Common myeloid progenitor, CD34-positive (primary cell): ENCODE data around the gene VAC14.
A peak's percentile ranks its signal among the peaks of the same experiment; 100 is the strongest.

Experiments used
- CTCF ChIA-PET: fragments of 350-600 bp; sonication (Branson Sonifier 250); formaldehyde crosslinking; loops from one replicate; lab custom pipeline; 2021; ENCODE audit warnings: antibody characterized with exemption; lab: Charles Lee
- POLR2A ChIA-PET: fragments of 350-600 bp; sonication (Branson Sonifier 250); formaldehyde crosslinking; loops from one replicate; lab custom pipeline; 2021; ENCODE audit warnings: antibody characterized with exemption; lab: Charles Lee
- DNase-seq, 3 donors: peaks; one replicate each; pipeline versions ENCODE4 v3.0.0 to v3.0.0-alpha.2; 2013
- H3K27ac ChIP-seq, 2 experiments: 1 replicate in 1 of 2; 2 replicates in 1 of 2; pipeline ENCODE4 v1.7.0; 2013; ENCODE audit warnings: inconsistent platforms in 2 of 2, low read length in 2 of 2, mild to moderate bottlenecking in 2 of 2, low read depth in 1 of 2, moderate library complexity in 1 of 2; ENCODE audit not compliant: severe bottlenecking in 2 of 2, insufficient read depth in 1 of 2, poor library complexity in 1 of 2
- H3K27me3 ChIP-seq, 5 experiments: replicated peaks in 2 of 5; 1 replicate in 3 of 5; 2 replicates in 2 of 5; pipeline versions ENCODE4 v1.6.1 to v1.7.0; 2013; ENCODE audit warnings: low read length in 4 of 5, mild to moderate bottlenecking in 2 of 5, moderate library complexity in 2 of 5, inconsistent platforms in 1 of 5; ENCODE audit not compliant: insufficient read depth in 5 of 5, control insufficient read depth in 4 of 5
- H3K36me3 ChIP-seq, 4 experiments: 1 replicate in 2 of 4; 2 replicates in 2 of 4; pipeline versions ENCODE4 v1.6.1 to v1.7.0; 2013; ENCODE audit warnings: low read length in 3 of 4, control low read depth in 1 of 4, mild to moderate bottlenecking in 1 of 4; ENCODE audit not compliant: control insufficient read depth in 4 of 4, insufficient read depth in 4 of 4
- H3K4me1 ChIP-seq, 4 experiments: 1 replicate in 3 of 4; 2 replicates in 1 of 4; pipeline versions ENCODE4 v1.6.1 to v1.7.1; 2013; ENCODE audit warnings: low read length in 3 of 4, mild to moderate bottlenecking in 3 of 4, control low read depth in 1 of 4, inconsistent platforms in 1 of 4, moderate library complexity in 1 of 4; ENCODE audit not compliant: control insufficient read depth in 4 of 4, insufficient read depth in 4 of 4; ENCODE audit errors: control extremely low read depth in 1 of 4
- H3K4me3 ChIP-seq, 7 experiments: 1 replicate in 4 of 7; 2 replicates in 3 of 7; pipeline versions ENCODE4 v1.5.1 to v1.7.0; 2013; ENCODE audit warnings: mild to moderate bottlenecking in 7 of 7, low read length in 6 of 7, moderate library complexity in 6 of 7, inconsistent platforms in 2 of 7, low read depth in 2 of 7, control low read depth in 1 of 7; ENCODE audit not compliant: insufficient read depth in 4 of 7, control insufficient read depth in 1 of 7; ENCODE audit errors: extremely low read depth in 1 of 7
- H3K9me3 ChIP-seq, 5 experiments: 1 replicate in 4 of 5; 2 replicates in 1 of 5; pipeline versions ENCODE4 v1.6.1 to v1.7.1; 2013; ENCODE audit warnings: low read length in 4 of 5, mild to moderate bottlenecking in 2 of 5, inconsistent platforms in 1 of 5, low read depth in 1 of 5, moderate library complexity in 1 of 5; ENCODE audit not compliant: control insufficient read depth in 4 of 5, insufficient read depth in 2 of 5; ENCODE audit errors: control extremely low read depth in 1 of 5
- WGBS: methylation state at CpG from one replicate; pipeline ENCODE4 v1.1.5; 2013; ENCODE audit not compliant: insufficient coverage; 5-methylcytosine and 5-hydroxymethylcytosine counted together

VAC14 gene

GRCh38 chr16:70721202-70721963 is 79.6 kb downstream of the VAC14 start:
- H3K27me3 ChIP-seq: no peaks in the 10 kb centered on the region
- ChIA-PET POLR2A (no interaction called here), CTCF (no interaction called here)
- H3K4me1 ChIP-seq: no peaks in the 10 kb centered on the region
- no peak for DNase-seq
- H3K4me3 ChIP-seq: no peak overlapping the region
- 87% methylated on average over 14 of the region's 18 CpGs for WGBS
- peaks cover 0 to 7% (median 0%) of the 10 kb centered on the region in 5 experiments for H3K9me3 ChIP-seq
- H3K36me3 ChIP-seq: peaks cover 3 to 76% (median 26%) of the 10 kb centered on the region in 4 experiments
- no peak overlapping the region for H3K27ac ChIP-seq

- no peak for DNase-seq
- Histone ChIP-seq H3K27ac (no peak overlapping the region), H3K4me3 (no peak overlapping the region), H3K27me3 (no peaks in the 10 kb centered on the region), H3K36me3 (peaks cover 3 to 71% (median 24%) of the 10 kb centered on the region in 4 experiments), H3K4me1 (peaks cover 0 to 5% (median 2%) of the 10 kb centered on the region in 4 experiments), H3K9me3 (peaks cover 0 to 7% (median 0%) of the 10 kb centered on the region in 5 experiments)
- ChIA-PET CTCF (no interaction called here), POLR2A (no interaction called here)
- WGBS: 98% methylated on average over 18 of the region's 18 CpGs
Observed at GRCh38 chr16:70720425-70721201, 80.3 kb downstream of the VAC14 start.

GRCh38 chr16:70717065-70717464 is 83.9 kb downstream of the VAC14 start:
- no peak for DNase-seq
- Histone ChIP-seq H3K27me3 (no peaks in the 10 kb centered on the region), H3K36me3 (peaks cover 3 to 61% (median 20%) of the 10 kb centered on the region in 4 experiments), H3K4me3 (no peak overlapping the region), H3K9me3 (peaks cover 0 to 7% (median 0%) of the 10 kb centered on the region in 5 experiments), H3K27ac (no peak overlapping the region), H3K4me1 (peaks cover 0 to 20% (median 9%) of the 10 kb centered on the region in 4 experiments)
- 96% methylated on average over 7 of the region's 9 CpGs for WGBS
- POLR2A ChIA-PET: no interaction called here
- CTCF ChIA-PET: interaction anchor here (0.8 to 3.8 kb wide), 3 partner anchors 11 to 54 kb away, joined by 3 to 11 read pairs (median 3); no protein-coding TSS in a partner anchor

GRCh38 chr16:70715860-70716357 is 85.0 kb downstream of the VAC14 start:
- Histone ChIP-seq H3K27ac (no peak overlapping the region), H3K4me1 (peaks cover 0 to 20% (median 9%) of the 10 kb centered on the region in 4 experiments), H3K36me3 (peaks cover 0 to 60% (median 14%) of the 10 kb centered on the region in 4 experiments), H3K4me3 (no peak overlapping the region), H3K9me3 (peaks cover 0 to 7% (median 0%) of the 10 kb centered on the region in 5 experiments), H3K27me3 (no peaks in the 10 kb centered on the region)
- 90% methylated on average over 4 of the region's 6 CpGs for WGBS
- CTCF ChIA-PET: interaction anchor here (1.1 to 3.8 kb wide), 6 partner anchors 12 to 62 kb away, joined by 3 to 11 read pairs (median 5); no protein-coding TSS in a partner anchor
- DNase-seq: no peak
- POLR2A ChIA-PET: no interaction called here

- H3K27me3 ChIP-seq: no peaks in the 10 kb centered on the region
- ChIA-PET POLR2A (interaction anchor here (1.0 kb wide), 1 partner anchor 23 kb away, joined by 3 read pairs; no protein-coding TSS in a partner anchor), CTCF (interaction anchor here (0.8 to 3.8 kb wide), 7 partner anchors 12 to 61 kb away, joined by 4 to 11 read pairs (median 4); no protein-coding TSS in a partner anchor)
- peaks cover 0 to 21% (median 10%) of the 10 kb centered on the region in 4 experiments for H3K4me1 ChIP-seq
- H3K27ac ChIP-seq: no peak overlapping the region
- peaks cover 0 to 57% (median 10%) of the 10 kb centered on the region in 4 experiments for H3K36me3 ChIP-seq
- H3K9me3 ChIP-seq: peaks cover 0 to 7% (median 0%) of the 10 kb centered on the region in 5 experiments
- peak in 1 of 3 donors; percentile 45 for DNase-seq
- H3K4me3 ChIP-seq: no peak overlapping the region
- 85% methylated on average over 12 of the region's 23 CpGs for WGBS
Observed at GRCh38 chr16:70715055-70715858, 85.7 kb downstream of the VAC14 start.

GRCh38 chr16:70714581-70715054 is 86.3 kb downstream of the VAC14 start:
- H3K27me3 ChIP-seq: no peaks in the 10 kb centered on the region
- H3K36me3 ChIP-seq: peaks cover 0 to 53% (median 6%) of the 10 kb centered on the region in 4 experiments
- peaks cover 0 to 2% (median 0%) of the 10 kb centered on the region in 5 experiments for H3K9me3 ChIP-seq
- CTCF ChIA-PET: interaction anchor here (0.8 to 3.8 kb wide), 5 partner anchors 12 to 60 kb away, joined by 4 to 11 read pairs (median 6); no protein-coding TSS in a partner anchor
- no peak overlapping the region for H3K4me3 ChIP-seq
- peaks cover 0 to 27% (median 16%) of the 10 kb centered on the region in 4 experiments for H3K4me1 ChIP-seq
- WGBS: 56% methylated on average over 9 of the region's 10 CpGs
- POLR2A ChIA-PET: interaction anchor here (1.0 kb wide), 1 partner anchor 24 kb away, joined by 3 read pairs; no protein-coding TSS in a partner anchor
- H3K27ac ChIP-seq: no peak overlapping the region
- peak in 1 of 3 donors; percentile 30 for DNase-seq
